HCT116 (cell line): Measurements from ENCODE around the gene TLCD3A. TPM values are rescaled to one million over a fixed set of nuclear protein-coding genes. Genes with fewer than 3 reads are reported as not detected.

Experiments
- ATAC-seq: fragments of 200-7000 bp; cut with Tn5 transposase; 2 replicates; pipeline ENCODE4 v1.9.1; 2020; ENCODE audit warnings: mild to moderate bottlenecking, moderate library complexity
- BruUV-seq: library from RNA; stranded (reverse); fragments of 400-500 nt; replicated peaks from 2 replicates; lab custom pipeline; 2021; lab: Mats Ljungman, UMichigan
- CTCF ChIA-PET: fragments of 300-600 bp; sonication (Branson Sonifier 250); formaldehyde crosslinking; loops from one replicate; lab custom pipeline; 2021; ENCODE audit warnings: antibody characterized with exemption; lab: Charles Lee
- POLR2A ChIA-PET: fragments of 300-600, 350-600 bp; sonication (Branson Sonifier 250); formaldehyde crosslinking; loops from one replicate; lab custom pipeline; 2021; ENCODE audit warnings: antibody characterized with exemption; lab: Charles Lee
- RAD21 ChIA-PET, 2 experiments: fragments of 300-600 bp; sonication (Branson Sonifier 250); formaldehyde crosslinking; loops; one replicate each; lab custom pipeline; 2023; ENCODE audit warnings: low total read pairs in 2 of 2; ENCODE audit not compliant: uncharacterized antibody in 2 of 2, unreplicated experiment in 2 of 2, low non-redundant PET in 1 of 2; lab: Charles Lee
- DNase-seq: peaks from one replicate; pipeline ENCODE4 v3.0.0-alpha.2; 2010; ENCODE audit warnings: low read depth, low spot score
- H2AFZ ChIP-seq: fragments of 200-600 bp; shearing (Covaris generic), sonication (generic); 2 replicates; pipeline ENCODE4 v1.6.1; 2017; ENCODE audit warnings: low read depth, mixed run types, mixed read lengths, antibody characterized with exemption, low read length; ENCODE audit not compliant: poor library complexity, severe bottlenecking
- H3K27ac ChIP-seq: 2 replicates; pipeline ENCODE4 v1.5.1; 2012; ENCODE audit warnings: low read depth, low read length
- H3K27me3 ChIP-seq: fragments of 200-600 bp; sonication (generic); 2 replicates; pipeline ENCODE4 v1.6.1; 2016; ENCODE audit warnings: mixed run types, low read length, mixed read lengths; ENCODE audit not compliant: insufficient read depth
- H3K36me3 ChIP-seq, 2 experiments: fragments of 200-500 bp in 1 of 2; fragments of 200-600 bp in 1 of 2; sonication (Bioruptor generic) in 1 of 2; sonication (generic) in 1 of 2; 2 replicates each; pipeline versions ENCODE4 v1.5.1 to v1.6.1; 2014 to 2016; ENCODE audit warnings: low read length in 2 of 2, inconsistent platforms in 1 of 2, mixed read lengths in 1 of 2, mixed run types in 1 of 2; ENCODE audit not compliant: insufficient read depth in 2 of 2, control insufficient read depth in 1 of 2
- H3K4me1 ChIP-seq, 2 experiments: fragments of 200-600 bp in 1 of 2; sonication (generic) in 1 of 2; 2 replicates each; pipeline versions ENCODE4 v1.5.1 to v1.6.1; 2012 to 2017; ENCODE audit warnings: low read length in 2 of 2, inconsistent platforms in 1 of 2, mild to moderate bottlenecking in 1 of 2, mixed read lengths in 1 of 2, mixed run types in 1 of 2, moderate library complexity in 1 of 2; ENCODE audit not compliant: insufficient read depth in 2 of 2, control insufficient read depth in 1 of 2
- H3K4me2 ChIP-seq: fragments of 200-600 bp; sonication (generic); 2 replicates; pipeline ENCODE4 v1.6.1; 2017; ENCODE audit warnings: mixed run types, low read length, mixed read lengths
- H3K4me3 ChIP-seq, 2 experiments: fragments of 200-600 bp in 1 of 2; sonication (generic) in 1 of 2; replicated peaks in 1 of 2; 2 replicates each; pipeline ENCODE4 v1.5.1; 2011 to 2016; ENCODE audit warnings: low read length in 2 of 2, control low read depth in 1 of 2, low read depth in 1 of 2, mild to moderate bottlenecking in 1 of 2, mixed read lengths in 1 of 2, mixed run types in 1 of 2
- H3K79me2 ChIP-seq: fragments of 200-600 bp; sonication (generic); 2 replicates; pipeline ENCODE4 v1.6.1; 2017; ENCODE audit warnings: mild to moderate bottlenecking, mixed run types, low read length, moderate library complexity, mixed read lengths; ENCODE audit not compliant: insufficient read depth
- H3K9ac ChIP-seq: fragments of 200-600 bp; sonication (generic); 2 replicates; pipeline ENCODE4 v1.6.1; 2016; ENCODE audit warnings: low read length, mixed read lengths
- H3K9me2 ChIP-seq: fragments of 200-600 bp; sonication (generic), shearing (Covaris generic); 2 replicates; pipeline ENCODE4 v1.6.1; 2017; ENCODE audit warnings: mixed run types, mild to moderate bottlenecking, moderate library complexity; ENCODE audit not compliant: insufficient read depth
- H3K9me3 ChIP-seq, 2 experiments: fragments of 200-500 bp in 1 of 2; fragments of 200-600 bp in 1 of 2; sonication (Bioruptor generic) in 1 of 2; sonication (generic) in 1 of 2; 2 replicates each; pipeline ENCODE4 v1.6.1; 2014 to 2017; ENCODE audit warnings: low read length in 2 of 2, mixed read lengths in 2 of 2, inconsistent platforms in 1 of 2, low read depth in 1 of 2, mild to moderate bottlenecking in 1 of 2, mixed run types in 1 of 2, moderate library complexity in 1 of 2; ENCODE audit not compliant: control insufficient read depth in 1 of 2, insufficient read depth in 1 of 2
- H4K20me1 ChIP-seq: fragments of 200-600 bp; sonication (generic), shearing (Covaris generic); 2 replicates; pipeline ENCODE4 v1.6.1; 2017; ENCODE audit warnings: mixed run types, mild to moderate bottlenecking, moderate library complexity; ENCODE audit not compliant: insufficient read depth
- ATF3 ChIP-seq: IDR thresholded peaks from 2 replicates; pipeline ENCODE4 v1.6.1; 2012
- CEBPB ChIP-seq: IDR thresholded peaks from 2 replicates; pipeline ENCODE4 v1.6.1; 2012; ENCODE audit warnings: low read depth
- ELF1 ChIP-seq: IDR thresholded peaks from 2 replicates; pipeline ENCODE4 v1.6.1; 2012; ENCODE audit warnings: low read depth, borderline replicate concordance
- EZH2 ChIP-seq: fragments of 200-600 bp; sonication (generic); IDR thresholded peaks from 2 replicates; pipeline ENCODE4 v1.6.1; 2017; ENCODE audit warnings: antibody characterized with exemption, mixed run types
- EZH2phosphoT487 ChIP-seq: fragments of 200-600 bp; IDR thresholded peaks from 2 replicates; pipeline ENCODE4 v1.6.1; 2018; ENCODE audit warnings: antibody characterized with exemption, borderline replicate concordance
- POLR2A ChIP-seq: IDR thresholded peaks from 2 replicates; pipeline ENCODE4 v1.7.0; 2011; ENCODE audit warnings: borderline replicate concordance; ENCODE audit not compliant: insufficient read depth, insufficient read length; ENCODE audit errors: extremely low read depth
- SP1 ChIP-seq: IDR thresholded peaks from 2 replicates; pipeline ENCODE4 v1.6.1; 2012; ENCODE audit warnings: low read depth
- SRF ChIP-seq: IDR thresholded peaks from 2 replicates; pipeline ENCODE4 v1.6.1; 2012; ENCODE audit warnings: low read depth
- YY1 ChIP-seq: IDR thresholded peaks from 2 replicates; pipeline ENCODE4 v1.6.1; 2011; ENCODE audit warnings: low read length, low read depth, moderate library complexity, mild to moderate bottlenecking; ENCODE audit not compliant: insufficient replicate concordance; ENCODE audit errors: extremely low read depth
- intact Hi-C: fragments of 100-400 bp; cut with micrococcal nuclease; formaldehyde crosslinking; loops from 2 replicates; pipeline ENCODE4 v1.10.0; 2022
- total RNA-seq: library from RNA; stranded (reverse); gene quantifications from one replicate; pipeline ENCODE4 v1.2.1, GENCODE V29; 2021; ENCODE audit not compliant: unreplicated experiment
- TF ChIP-seq, protein P1 (sequence below), 3 experiments: fragments of 200-600 bp in 1 of 3; sonication (generic) in 1 of 3; IDR thresholded peaks in 2 of 3; conservative IDR thresholded peaks in 1 of 3; 2 replicates each; pipeline ENCODE4 v1.5.1; 2012 to 2017; ENCODE audit warnings: low read depth in 2 of 3, low read length in 2 of 3, antibody characterized with exemption in 1 of 3, borderline replicate concordance in 1 of 3, control low read depth in 1 of 3, mild to moderate bottlenecking in 1 of 3, mixed read lengths in 1 of 3, mixed run types in 1 of 3, moderate library complexity in 1 of 3; ENCODE audit not compliant: insufficient read depth in 1 of 3

The TLCD3A gene
- total RNA-seq, 1 experiment from 2014 or later = 26.0 TPM

DNA sequence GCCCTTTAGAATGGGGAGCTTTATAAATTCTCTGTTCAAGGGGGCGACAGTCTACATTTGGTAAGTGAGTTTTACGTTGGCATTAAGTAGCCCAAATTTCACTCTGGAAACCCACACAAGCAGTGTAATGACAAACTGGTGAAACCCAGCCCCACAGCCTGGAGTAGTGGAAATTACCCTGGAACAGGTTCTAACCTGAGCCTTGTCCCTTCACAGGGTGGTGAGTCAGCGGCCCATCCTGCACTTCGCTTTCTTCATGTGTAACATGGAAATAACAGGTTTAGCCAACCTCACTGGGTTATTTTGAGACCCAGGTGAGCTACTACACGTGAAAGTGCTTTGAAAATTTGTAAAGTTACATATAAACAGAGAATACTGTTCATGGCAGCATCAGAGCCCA, 3.5 kb upstream of the TLCD3A start:
- intact Hi-C loops = no loop called here

More for the DNA sequence above, 3.5 kb upstream of the TLCD3A start:
- H3K4me3 ChIP-seq = no peak overlapping the region
- CTCF ChIA-PET = no interaction called here
- peaks cover 3 to 17% of the 10 kb centered on the region in 2 experiments; a peak in 3 of 4 replicates for H3K4me1 ChIP-seq
- POLR2A ChIA-PET = interaction anchor here (0.7 kb wide), 1 partner anchor 532 kb away, joined by 3 read pairs; no protein-coding TSS in a partner anchor
- no peak overlapping the region for H2AFZ ChIP-seq
- H3K9me2 ChIP-seq = no peaks in the 10 kb centered on the region
- peaks cover 13% of the 10 kb centered on the region for H3K79me2 ChIP-seq
- H3K27ac ChIP-seq = no peak overlapping the region
- no peak overlapping the region for H3K4me2 ChIP-seq
- RAD21 ChIA-PET = no interaction called here
- no peaks in the 10 kb centered on the region for H3K27me3 ChIP-seq
- H3K9ac ChIP-seq = no peak overlapping the region
- H3K36me3 ChIP-seq = no peaks in the 10 kb centered on the region; a peak in 1 of 4 replicates
- TF ChIP-seq SP1 (no peak), POLR2A (no peak), YY1 (no peak), ATF3 (no peak), EZH2phosphoT487 (no peak), EZH2 (no peak), ELF1 (no peak), SRF (no peak), CEBPB (no peak)
- TF ChIP-seq, protein P1, sequence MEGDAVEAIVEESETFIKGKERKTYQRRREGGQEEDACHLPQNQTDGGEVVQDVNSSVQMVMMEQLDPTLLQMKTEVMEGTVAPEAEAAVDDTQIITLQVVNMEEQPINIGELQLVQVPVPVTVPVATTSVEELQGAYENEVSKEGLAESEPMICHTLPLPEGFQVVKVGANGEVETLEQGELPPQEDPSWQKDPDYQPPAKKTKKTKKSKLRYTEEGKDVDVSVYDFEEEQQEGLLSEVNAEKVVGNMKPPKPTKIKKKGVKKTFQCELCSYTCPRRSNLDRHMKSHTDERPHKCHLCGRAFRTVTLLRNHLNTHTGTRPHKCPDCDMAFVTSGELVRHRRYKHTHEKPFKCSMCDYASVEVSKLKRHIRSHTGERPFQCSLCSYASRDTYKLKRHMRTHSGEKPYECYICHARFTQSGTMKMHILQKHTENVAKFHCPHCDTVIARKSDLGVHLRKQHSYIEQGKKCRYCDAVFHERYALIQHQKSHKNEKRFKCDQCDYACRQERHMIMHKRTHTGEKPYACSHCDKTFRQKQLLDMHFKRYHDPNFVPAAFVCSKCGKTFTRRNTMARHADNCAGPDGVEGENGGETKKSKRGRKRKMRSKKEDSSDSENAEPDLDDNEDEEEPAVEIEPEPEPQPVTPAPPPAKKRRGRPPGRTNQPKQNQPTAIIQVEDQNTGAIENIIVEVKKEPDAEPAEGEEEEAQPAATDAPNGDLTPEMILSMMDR (IDR thresholded peaks at IDR 0.05 in 2 of 3, conservative IDR thresholded peaks at IDR 0.05 in 1 of 3; ENCODE audit: borderline replicate concordance in 1 of 3, insufficient read depth in 1 of 3, low read depth in 2 of 3, low read length in 2 of 3) = no peak
- H3K9me3 ChIP-seq = no peaks in the 10 kb centered on the region
- DNase-seq = no peak
- ATAC-seq = no peak
- BruUV-seq = no TSS peak
- H4K20me1 ChIP-seq = no peaks in the 10 kb centered on the region
